ENCODE data around the gene IL1F10. TPM values are rescaled to one million over a fixed set of nuclear protein-coding genes. Genes with fewer than 3 reads are reported as not detected.
A peak's percentile ranks its signal among the peaks of the same experiment; 100 is the strongest.

Gene IL1F10
- total and polyA plus RNA-seq, 2 of the 13 experiments (the other 11 are each of a cell fraction or from before 2014, with no cell fraction given): not detected

DNA sequence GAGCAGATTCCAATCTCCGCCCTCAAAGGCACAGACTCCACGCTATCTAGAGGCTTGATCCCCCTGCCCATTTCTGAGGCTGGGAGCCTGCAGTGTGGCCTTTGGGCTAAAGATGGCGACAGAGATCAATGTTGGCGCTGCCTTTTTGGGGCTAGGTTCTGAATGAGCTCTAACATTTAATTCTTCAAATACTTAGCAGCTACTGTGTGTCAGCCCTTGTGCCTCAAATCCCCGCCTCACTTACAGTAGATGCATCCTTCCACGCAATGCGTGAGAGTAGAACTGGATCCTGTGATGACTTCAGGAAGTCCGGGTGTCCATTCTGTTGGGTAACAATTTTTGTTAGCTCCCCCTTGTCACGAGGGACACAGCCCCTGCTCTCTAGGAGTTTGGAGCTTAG lies 12.4 kb downstream of the IL1F10 start (continued):
- TF ChIP-seq ZNF224 (CRISPR knock-in tag; IDR thresholded peaks at IDR 0.05): no peak
- no peak for TF ChIP-seq ZNF326 (CRISPR knock-in tag; IDR thresholded peaks at IDR 0.05; ENCODE audit: borderline replicate concordance)
- no peak for TF ChIP-seq ZIK1 (CRISPR knock-in tag; IDR thresholded peaks at IDR 0.05; ENCODE audit: borderline replicate concordance, low read depth)
- no peak for TF ChIP-seq ZBTB20 (CRISPR knock-in tag; IDR thresholded peaks at IDR 0.05; ENCODE audit: borderline replicate concordance, low read depth)
- no peak for TF ChIP-seq ZNF441 (CRISPR knock-in tag; IDR thresholded peaks at IDR 0.05; ENCODE audit: borderline replicate concordance)
- TF ChIP-seq ZNF724P (CRISPR knock-in tag; IDR thresholded peaks at IDR 0.05; ENCODE audit: borderline replicate concordance): no peak
- TF ChIP-seq, protein P1, sequence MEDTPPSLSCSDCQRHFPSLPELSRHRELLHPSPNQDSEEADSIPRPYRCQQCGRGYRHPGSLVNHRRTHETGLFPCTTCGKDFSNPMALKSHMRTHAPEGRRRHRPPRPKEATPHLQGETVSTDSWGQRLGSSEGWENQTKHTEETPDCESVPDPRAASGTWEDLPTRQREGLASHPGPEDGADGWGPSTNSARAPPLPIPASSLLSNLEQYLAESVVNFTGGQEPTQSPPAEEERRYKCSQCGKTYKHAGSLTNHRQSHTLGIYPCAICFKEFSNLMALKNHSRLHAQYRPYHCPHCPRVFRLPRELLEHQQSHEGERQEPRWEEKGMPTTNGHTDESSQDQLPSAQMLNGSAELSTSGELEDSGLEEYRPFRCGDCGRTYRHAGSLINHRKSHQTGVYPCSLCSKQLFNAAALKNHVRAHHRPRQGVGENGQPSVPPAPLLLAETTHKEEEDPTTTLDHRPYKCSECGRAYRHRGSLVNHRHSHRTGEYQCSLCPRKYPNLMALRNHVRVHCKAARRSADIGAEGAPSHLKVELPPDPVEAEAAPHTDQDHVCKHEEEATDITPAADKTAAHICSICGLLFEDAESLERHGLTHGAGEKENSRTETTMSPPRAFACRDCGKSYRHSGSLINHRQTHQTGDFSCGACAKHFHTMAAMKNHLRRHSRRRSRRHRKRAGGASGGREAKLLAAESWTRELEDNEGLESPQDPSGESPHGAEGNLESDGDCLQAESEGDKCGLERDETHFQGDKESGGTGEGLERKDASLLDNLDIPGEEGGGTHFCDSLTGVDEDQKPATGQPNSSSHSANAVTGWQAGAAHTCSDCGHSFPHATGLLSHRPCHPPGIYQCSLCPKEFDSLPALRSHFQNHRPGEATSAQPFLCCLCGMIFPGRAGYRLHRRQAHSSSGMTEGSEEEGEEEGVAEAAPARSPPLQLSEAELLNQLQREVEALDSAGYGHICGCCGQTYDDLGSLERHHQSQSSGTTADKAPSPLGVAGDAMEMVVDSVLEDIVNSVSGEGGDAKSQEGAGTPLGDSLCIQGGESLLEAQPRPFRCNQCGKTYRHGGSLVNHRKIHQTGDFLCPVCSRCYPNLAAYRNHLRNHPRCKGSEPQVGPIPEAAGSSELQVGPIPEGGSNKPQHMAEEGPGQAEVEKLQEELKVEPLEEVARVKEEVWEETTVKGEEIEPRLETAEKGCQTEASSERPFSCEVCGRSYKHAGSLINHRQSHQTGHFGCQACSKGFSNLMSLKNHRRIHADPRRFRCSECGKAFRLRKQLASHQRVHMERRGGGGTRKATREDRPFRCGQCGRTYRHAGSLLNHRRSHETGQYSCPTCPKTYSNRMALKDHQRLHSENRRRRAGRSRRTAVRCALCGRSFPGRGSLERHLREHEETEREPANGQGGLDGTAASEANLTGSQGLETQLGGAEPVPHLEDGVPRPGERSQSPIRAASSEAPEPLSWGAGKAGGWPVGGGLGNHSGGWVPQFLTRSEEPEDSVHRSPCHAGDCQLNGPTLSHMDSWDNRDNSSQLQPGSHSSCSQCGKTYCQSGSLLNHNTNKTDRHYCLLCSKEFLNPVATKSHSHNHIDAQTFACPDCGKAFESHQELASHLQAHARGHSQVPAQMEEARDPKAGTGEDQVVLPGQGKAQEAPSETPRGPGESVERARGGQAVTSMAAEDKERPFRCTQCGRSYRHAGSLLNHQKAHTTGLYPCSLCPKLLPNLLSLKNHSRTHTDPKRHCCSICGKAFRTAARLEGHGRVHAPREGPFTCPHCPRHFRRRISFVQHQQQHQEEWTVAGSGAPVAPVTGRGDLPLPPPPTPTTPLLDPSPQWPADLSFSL (CRISPR knock-in tag; IDR thresholded peaks at IDR 0.05): no peak; the same call in 1 of the 2 replicates
- peak; percentile 98 for TF ChIP-seq STAG1 (CRISPR knock-in tag; IDR thresholded peaks at IDR 0.05)
- TF ChIP-seq, protein P2, sequence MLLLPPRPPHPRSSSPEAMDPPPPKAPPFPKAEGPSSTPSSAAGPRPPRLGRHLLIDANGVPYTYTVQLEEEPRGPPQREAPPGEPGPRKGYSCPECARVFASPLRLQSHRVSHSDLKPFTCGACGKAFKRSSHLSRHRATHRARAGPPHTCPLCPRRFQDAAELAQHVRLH (CRISPR knock-in tag; IDR thresholded peaks at IDR 0.05; ENCODE audit: borderline replicate concordance, low read depth): peak; percentile 54; the same call in 1 of the 2 replicates
- 0 out of 2 replicates have a peak, but pooled peaks have one; percentile 65 for TF ChIP-seq ZBTB7A (CRISPR knock-in tag; IDR thresholded peaks at IDR 0.05)
- 0 out of 2 replicates have a peak, but pooled peaks have one; percentile 32 for TF ChIP-seq ZNF331 (CRISPR knock-in tag; IDR thresholded peaks at IDR 0.05)
- peak; percentile 27; the same call in 1 of the 2 replicates for TF ChIP-seq MXD4 (CRISPR knock-in tag; IDR thresholded peaks at IDR 0.05)
- TF ChIP-seq ZNF614 (CRISPR knock-in tag; IDR thresholded peaks at IDR 0.05; ENCODE audit: borderline replicate concordance): 0 out of 2 replicates have a peak, but pooled peaks have one; percentile 46
- TF ChIP-seq ARNT (IDR thresholded peaks at IDR 0.05): no peak
- TF ChIP-seq ZNF205 (CRISPR knock-in tag; IDR thresholded peaks at IDR 0.05): 0 out of 2 replicates have a peak, but pooled peaks have one; percentile 23
- peak; percentile 85 for TF ChIP-seq ZMYM3 (CRISPR knock-in tag; IDR thresholded peaks at IDR 0.05)
- TF ChIP-seq, protein P3, sequence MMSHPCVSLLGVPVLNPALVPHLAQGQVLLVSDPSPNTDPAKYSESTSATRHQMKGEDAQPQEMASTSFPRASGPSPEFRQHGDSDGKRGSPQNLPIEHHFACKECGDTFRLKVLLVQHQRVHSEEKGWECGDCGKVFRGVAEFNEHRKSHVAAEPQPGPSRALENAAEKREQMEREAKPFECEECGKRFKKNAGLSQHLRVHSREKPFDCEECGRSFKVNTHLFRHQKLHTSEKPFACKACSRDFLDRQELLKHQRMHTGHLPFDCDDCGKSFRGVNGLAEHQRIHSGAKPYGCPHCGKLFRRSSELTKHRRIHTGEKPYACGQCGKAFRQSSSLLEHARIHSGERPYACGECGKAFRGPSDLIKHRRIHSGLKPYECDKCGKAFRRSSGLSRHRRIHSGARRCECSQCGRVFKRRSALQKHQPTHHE (CRISPR knock-in tag; IDR thresholded peaks at IDR 0.05; ENCODE audit: borderline replicate concordance): 0 out of 2 replicates have a peak, but pooled peaks have one; percentile 70
- peak; percentile 57; the same call in 1 of the 2 replicates for TF ChIP-seq ZNF605 (CRISPR knock-in tag; IDR thresholded peaks at IDR 0.05)
- 0 out of 2 replicates have a peak, but pooled peaks have one; percentile 54 for TF ChIP-seq BORCS8-MEF2B (CRISPR knock-in tag; IDR thresholded peaks at IDR 0.05)
- TF ChIP-seq, protein P4, sequence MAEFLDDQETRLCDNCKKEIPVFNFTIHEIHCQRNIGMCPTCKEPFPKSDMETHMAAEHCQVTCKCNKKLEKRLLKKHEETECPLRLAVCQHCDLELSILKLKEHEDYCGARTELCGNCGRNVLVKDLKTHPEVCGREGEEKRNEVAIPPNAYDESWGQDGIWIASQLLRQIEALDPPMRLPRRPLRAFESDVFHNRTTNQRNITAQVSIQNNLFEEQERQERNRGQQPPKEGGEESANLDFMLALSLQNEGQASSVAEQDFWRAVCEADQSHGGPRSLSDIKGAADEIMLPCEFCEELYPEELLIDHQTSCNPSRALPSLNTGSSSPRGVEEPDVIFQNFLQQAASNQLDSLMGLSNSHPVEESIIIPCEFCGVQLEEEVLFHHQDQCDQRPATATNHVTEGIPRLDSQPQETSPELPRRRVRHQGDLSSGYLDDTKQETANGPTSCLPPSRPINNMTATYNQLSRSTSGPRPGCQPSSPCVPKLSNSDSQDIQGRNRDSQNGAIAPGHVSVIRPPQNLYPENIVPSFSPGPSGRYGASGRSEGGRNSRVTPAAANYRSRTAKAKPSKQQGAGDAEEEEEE (CRISPR knock-in tag; IDR thresholded peaks at IDR 0.05; ENCODE audit: borderline replicate concordance): no peak

All from HepG2 (cell line).